Endothelial cell of umbilical vein (primary cell): ENCODE data around the gene LZTS2. TPM values are rescaled to one million over a fixed set of nuclear protein-coding genes. Genes with fewer than 3 reads are reported as not detected.

Experiments
- BruUV-seq: library from RNA; stranded (reverse); fragments of 400-500 nt; replicated peaks from 2 replicates; lab custom pipeline; 2021; lab: Mats Ljungman, UMichigan
- CTCF ChIA-PET: fragments of 300-600, 350-600 bp; sonication (Branson Sonifier 250); formaldehyde crosslinking; loops from one replicate; lab custom pipeline; 2021; ENCODE audit warnings: antibody characterized with exemption, inconsistent platforms; lab: Charles Lee
- POLR2A ChIA-PET: fragments of 300-600, 350-600 bp; sonication (Branson Sonifier 250); formaldehyde crosslinking; loops from one replicate; lab custom pipeline; 2021; ENCODE audit warnings: antibody characterized with exemption, inconsistent platforms; lab: Charles Lee
- DNase-seq: peaks from one replicate; pipeline ENCODE4 v3.0.0-alpha.2; 2011; ENCODE audit warnings: low read depth, low spot score
- FAIRE-seq: peaks from 2 replicates; lab custom pipeline; 2011; peaks lifted over from hg19 to GRCh38; lab: Jason Lieb, UNC
- H2AFZ ChIP-seq: 2 replicates; pipeline ENCODE4 v1.6.0; 2012; ENCODE audit warnings: low read depth, low read length, control low read depth, inconsistent platforms
- H3K27ac ChIP-seq: 2 replicates; pipeline ENCODE4 v1.5.1; 2011; ENCODE audit warnings: low read depth, mild to moderate bottlenecking, control low read depth, low read length, moderate library complexity; ENCODE audit not compliant: insufficient read depth
- H3K27me3 ChIP-seq, 2 experiments: 2 replicates each; pipeline versions ENCODE4 v1.6.0 to v1.6.1; 2011; ENCODE audit warnings: low read length in 2 of 2, mixed read lengths in 1 of 2; ENCODE audit not compliant: control insufficient read depth in 2 of 2, insufficient read depth in 2 of 2
- H3K36me3 ChIP-seq, 2 experiments: 2 replicates in 1 of 2; 3 replicates in 1 of 2; pipeline ENCODE4 v1.5.1; 2011; ENCODE audit warnings: low read length in 2 of 2, mild to moderate bottlenecking in 1 of 2, moderate library complexity in 1 of 2; ENCODE audit not compliant: control insufficient read depth in 2 of 2, insufficient read depth in 2 of 2; ENCODE audit errors: extremely low read depth in 1 of 2
- H3K4me1 ChIP-seq: 3 replicates; pipeline ENCODE4 v1.5.1; 2011; ENCODE audit warnings: mild to moderate bottlenecking, low read length; ENCODE audit not compliant: control insufficient read depth, insufficient read depth; ENCODE audit errors: extremely low read depth
- H3K4me2 ChIP-seq: 2 replicates; pipeline ENCODE4 v1.6.1; 2011; ENCODE audit warnings: low read length, control low read depth, mixed read lengths; ENCODE audit not compliant: insufficient read depth
- H3K4me3 ChIP-seq, 3 experiments: fragments of 200-600 bp in 1 of 3; sonication (generic), shearing (Covaris generic) in 1 of 3; replicated peaks in 1 of 3; 2 replicates each; pipeline ENCODE4 v1.5.1; 2011 to 2016; ENCODE audit warnings: control low read depth in 3 of 3, low read length in 3 of 3, mild to moderate bottlenecking in 2 of 3, inconsistent platforms in 1 of 3, low read depth in 1 of 3, moderate library complexity in 1 of 3; ENCODE audit not compliant: insufficient read depth in 1 of 3
- H3K79me2 ChIP-seq: 2 replicates; pipeline ENCODE4 v1.6.0; 2012; ENCODE audit warnings: low read length, inconsistent platforms; ENCODE audit not compliant: control insufficient read depth, insufficient read depth
- H3K9ac ChIP-seq: replicated peaks from 2 replicates; pipeline ENCODE3; 2011; ENCODE audit warnings: low read length, control low read depth; ENCODE audit not compliant: insufficient read depth; ENCODE audit errors: extremely low read depth
- H3K9me1 ChIP-seq: replicated peaks from 3 replicates; pipeline ENCODE4 v1.6.0; 2011; ENCODE audit warnings: mild to moderate bottlenecking, low read length; ENCODE audit not compliant: control insufficient read depth, insufficient read depth; ENCODE audit errors: extremely low read depth
- H3K9me3 ChIP-seq: replicated peaks from 2 replicates; pipeline ENCODE4 v1.5.1; 2012; ENCODE audit warnings: low read length, inconsistent platforms; ENCODE audit not compliant: control insufficient read depth, insufficient read depth
- H4K20me1 ChIP-seq: replicated peaks from 2 replicates; pipeline ENCODE3; 2011; ENCODE audit warnings: mild to moderate bottlenecking, low read length; ENCODE audit not compliant: control insufficient read depth, insufficient read depth; ENCODE audit errors: extremely low read depth
- FOS ChIP-seq: IDR thresholded peaks from 2 replicates; pipeline ENCODE4 v1.6.1; 2011; ENCODE audit warnings: mild to moderate bottlenecking, low read length, moderate library complexity, borderline replicate concordance; ENCODE audit not compliant: insufficient read depth
- GATA2 ChIP-seq: IDR thresholded peaks from 2 replicates; pipeline ENCODE4 v1.7.0; 2011; ENCODE audit warnings: low read depth, mild to moderate bottlenecking, moderate library complexity, mixed read lengths, low read length; ENCODE audit not compliant: insufficient read length, insufficient read depth
- JUN ChIP-seq: IDR thresholded peaks from 2 replicates; pipeline ENCODE4 v1.6.1; 2011; ENCODE audit warnings: borderline replicate concordance, low read depth; ENCODE audit not compliant: insufficient read length, insufficient read depth
- MYC ChIP-seq: IDR thresholded peaks from one replicate; pipeline ENCODE4 v1.6.1; 2011; ENCODE audit warnings: mild to moderate bottlenecking, low read depth, low read length
- dilution Hi-C: fragments of 300-500 bp; cut with MboI; formaldehyde crosslinking; loops from one replicate; pipeline ENCODE4 v1.15.0; 2019; ENCODE audit warnings: low sequenced_read_pairs; ENCODE audit not compliant: extremely low pct_ligation_motif_present
- intact Hi-C: fragments of 100-400 bp; cut with micrococcal nuclease; formaldehyde crosslinking; loops from one replicate; pipeline ENCODE4 v1.10.0; 2022
- polyA plus RNA-seq, 4 experiments: library from polyadenylated mRNA; depleted of rRNA in 3 of 4; stranded (reverse) in 3 of 4; unstranded in 1 of 4; fragments of >200 nt; gene quantifications; 2 replicates each; pipeline versions ENCODE4 v1.2.1 to v1.2.3, GENCODE V29; 2011 to 2012; ENCODE audit warnings: missing spikeins in 1 of 4
- total RNA-seq: library from RNA; stranded (reverse); gene quantifications from 2 replicates; pipeline ENCODE4 v1.2.3, GENCODE V29; 2021

The LZTS2 gene
- total and polyA plus RNA-seq, 2 donors (not counting 3 experiments of a cell fraction or from before 2014, with no cell fraction given) = 70.8 to 79.5 TPM

DNA sequence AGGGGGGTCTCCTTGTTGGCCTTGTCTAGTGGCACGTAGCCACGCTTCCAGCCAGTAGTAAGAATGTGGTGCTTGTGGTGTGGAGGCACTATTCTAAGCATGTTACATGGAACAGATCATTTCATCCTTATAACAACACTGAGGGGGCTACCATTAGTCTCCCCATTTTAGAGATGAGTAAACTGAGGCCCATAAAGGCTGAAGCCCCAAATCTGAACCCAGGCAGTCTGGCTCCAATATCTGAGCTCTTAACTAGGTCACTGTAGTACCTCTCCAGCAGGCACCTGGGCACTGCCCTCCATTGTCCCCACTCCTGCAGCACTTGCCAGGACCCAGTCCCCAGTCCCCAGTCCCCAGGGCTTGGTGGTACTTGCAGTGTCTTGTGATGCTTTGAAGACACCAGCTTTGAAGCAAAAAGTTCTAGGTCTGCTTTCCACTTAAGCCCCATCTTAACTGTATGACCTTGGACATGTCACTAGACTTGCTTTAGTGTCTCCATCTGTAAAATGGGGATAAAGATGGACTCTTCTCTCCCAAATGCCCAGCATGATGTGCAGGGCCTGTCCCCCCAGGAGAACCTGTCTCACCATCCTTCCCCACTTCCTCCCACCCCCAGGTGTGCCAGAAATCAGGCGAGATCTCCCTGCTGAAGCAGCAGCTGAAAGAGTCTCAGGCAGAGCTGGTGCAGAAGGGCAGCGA is 6.4 kb downstream of the LZTS2 start:
- H3K27me3 ChIP-seq = no peaks in the 10 kb centered on the region
- no peaks in the 10 kb centered on the region for H3K9me3 ChIP-seq
- H3K27ac ChIP-seq = no peak overlapping the region
- H4K20me1 ChIP-seq = no peaks in the 10 kb centered on the region
- H3K36me3 ChIP-seq = peaks cover 15 to 33% of the 10 kb centered on the region in 2 experiments
- H3K9ac ChIP-seq = no peak overlapping the region
- BruUV-seq = no TSS peak
- dilution Hi-C loops (no loop called here), intact Hi-C loops (no loop called here)
- FAIRE-seq = no peak
- ChIA-PET CTCF (interaction anchor here (1.0 to 8.8 kb wide), 2 partner anchors 10 to 11 kb away, joined by 4 to 92 read pairs; no protein-coding TSS in a partner anchor), POLR2A (no interaction called here)
- H3K79me2 ChIP-seq = peaks cover 21% of the 10 kb centered on the region
- no peak overlapping the region for H3K4me3 ChIP-seq
- H2AFZ ChIP-seq = no peak overlapping the region
- H3K9me1 ChIP-seq = no peaks in the 10 kb centered on the region
- H3K4me1 ChIP-seq = peaks cover 10% of the 10 kb centered on the region
- DNase-seq = no peak
- no peak for TF ChIP-seq FOS
- no peak overlapping the region for H3K4me2 ChIP-seq

DNA sequence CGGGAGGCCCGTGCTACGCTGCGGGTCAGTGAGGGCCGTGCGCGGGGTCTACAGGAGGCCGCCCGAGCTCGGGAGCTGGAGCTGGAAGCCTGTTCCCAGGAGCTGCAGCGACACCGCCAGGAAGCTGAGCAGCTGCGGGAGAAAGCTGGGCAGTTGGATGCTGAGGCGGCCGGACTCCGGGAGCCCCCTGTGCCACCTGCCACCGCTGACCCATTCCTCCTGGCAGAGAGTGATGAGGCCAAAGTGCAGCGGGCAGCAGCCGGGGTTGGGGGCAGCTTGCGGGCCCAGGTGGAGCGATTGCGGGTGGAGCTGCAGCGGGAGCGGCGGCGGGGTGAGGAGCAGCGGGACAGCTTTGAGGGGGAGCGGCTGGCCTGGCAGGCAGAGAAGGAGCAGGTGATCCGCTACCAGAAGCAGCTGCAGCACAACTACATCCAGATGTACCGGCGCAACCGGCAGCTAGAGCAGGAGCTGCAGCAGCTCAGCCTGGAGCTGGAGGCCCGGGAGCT is 7.0 kb downstream of the LZTS2 start:
- ChIA-PET CTCF (interaction anchor here (1.0 to 8.8 kb wide), 4 partner anchors 10 to 444 kb away, joined by 3 to 92 read pairs (median 4); no protein-coding TSS in a partner anchor), POLR2A (no interaction called here)
- Histone ChIP-seq H3K27me3 (no peaks in the 10 kb centered on the region), H3K9me3 (no peaks in the 10 kb centered on the region), H3K27ac (no peak overlapping the region), H3K9ac (no peak overlapping the region), H4K20me1 (no peaks in the 10 kb centered on the region), H3K4me2 (no peak overlapping the region), H3K4me3 (no peak overlapping the region), H3K36me3 (peaks cover 15 to 33% of the 10 kb centered on the region in 2 experiments), H2AFZ (no peak overlapping the region), H3K4me1 (peaks cover 6% of the 10 kb centered on the region), H3K9me1 (no peaks in the 10 kb centered on the region), H3K79me2 (peaks cover 19% of the 10 kb centered on the region)
- DNase-seq = no peak
- BruUV-seq = no TSS peak
- TF ChIP-seq MYC (no peak), FOS (no peak), JUN (no peak), GATA2 (no peak)
- intact Hi-C loops = no loop called here
- no peak for FAIRE-seq
- dilution Hi-C loops = no loop called here
